ENCODE results near the gene RBM44. TPM values are rescaled to one million over a fixed set of nuclear protein-coding genes. Genes with fewer than 3 reads are reported as not detected.
A peak's percentile ranks its signal among the peaks of the same experiment; 100 is the strongest.

Gene RBM44
- total and polyA plus RNA-seq, 12 donors = 0.13 to 0.83 (median 0.32) TPM

DNA sequence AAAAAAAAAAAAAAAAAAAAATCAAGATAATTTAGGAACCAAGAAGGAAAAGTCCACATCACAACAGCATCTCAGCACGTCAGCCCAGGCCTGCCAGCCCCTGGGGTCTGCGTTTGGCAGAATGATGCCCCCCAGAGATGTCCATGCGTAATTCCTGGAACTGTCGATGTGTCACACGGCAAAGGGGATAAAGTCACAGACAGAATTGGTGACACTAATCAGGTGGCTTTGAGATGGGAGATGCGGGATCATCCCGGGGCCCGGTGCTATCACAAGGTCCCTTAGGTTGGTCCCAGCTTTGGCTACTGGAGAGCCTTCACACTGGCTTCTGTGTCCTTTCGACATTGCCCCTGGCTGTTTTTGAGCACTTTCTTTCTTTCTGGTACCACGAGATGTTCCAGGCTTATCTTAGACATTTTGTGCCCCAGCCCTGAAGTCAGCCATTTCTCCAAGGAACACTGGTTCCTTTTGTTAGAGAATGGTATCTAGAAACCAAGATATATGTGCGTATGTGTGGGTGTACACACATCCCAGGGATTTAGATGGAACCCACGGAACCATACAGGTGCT, 81.5 kb downstream of the RBM44 start:
- WGBS, 2 donors = 94% methylated on average over 12 of the region's 12 CpGs
- H3K9me3 ChIP-seq = peaks cover 0 to 3% (median 0%) of the 10 kb centered on the region in 11 donors
- H3K4me3 ChIP-seq = no peak overlapping the region
- peaks cover under 1 to 42% (median 21%) of the 10 kb centered on the region in 9 donors for H3K4me1 ChIP-seq
- no peak for ATAC-seq
- peaks cover 0 to 12% (median 0%) of the 10 kb centered on the region in 9 donors for H3K36me3 ChIP-seq
- no peak overlapping the region for H3K27ac ChIP-seq
- TF ChIP-seq, protein P1, sequence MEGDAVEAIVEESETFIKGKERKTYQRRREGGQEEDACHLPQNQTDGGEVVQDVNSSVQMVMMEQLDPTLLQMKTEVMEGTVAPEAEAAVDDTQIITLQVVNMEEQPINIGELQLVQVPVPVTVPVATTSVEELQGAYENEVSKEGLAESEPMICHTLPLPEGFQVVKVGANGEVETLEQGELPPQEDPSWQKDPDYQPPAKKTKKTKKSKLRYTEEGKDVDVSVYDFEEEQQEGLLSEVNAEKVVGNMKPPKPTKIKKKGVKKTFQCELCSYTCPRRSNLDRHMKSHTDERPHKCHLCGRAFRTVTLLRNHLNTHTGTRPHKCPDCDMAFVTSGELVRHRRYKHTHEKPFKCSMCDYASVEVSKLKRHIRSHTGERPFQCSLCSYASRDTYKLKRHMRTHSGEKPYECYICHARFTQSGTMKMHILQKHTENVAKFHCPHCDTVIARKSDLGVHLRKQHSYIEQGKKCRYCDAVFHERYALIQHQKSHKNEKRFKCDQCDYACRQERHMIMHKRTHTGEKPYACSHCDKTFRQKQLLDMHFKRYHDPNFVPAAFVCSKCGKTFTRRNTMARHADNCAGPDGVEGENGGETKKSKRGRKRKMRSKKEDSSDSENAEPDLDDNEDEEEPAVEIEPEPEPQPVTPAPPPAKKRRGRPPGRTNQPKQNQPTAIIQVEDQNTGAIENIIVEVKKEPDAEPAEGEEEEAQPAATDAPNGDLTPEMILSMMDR (IDR thresholded peaks at IDR 0.05) = no peak
- no peaks in the 10 kb centered on the region for H3K27me3 ChIP-seq
- DNase-seq = no peak
- intact Hi-C loops (cut with DNase I) = loop anchor here in 1 of 10 donors (5.0 kb wide), 1 partner anchor 1647 kb away; no protein-coding TSS in a partner anchor

DNA sequence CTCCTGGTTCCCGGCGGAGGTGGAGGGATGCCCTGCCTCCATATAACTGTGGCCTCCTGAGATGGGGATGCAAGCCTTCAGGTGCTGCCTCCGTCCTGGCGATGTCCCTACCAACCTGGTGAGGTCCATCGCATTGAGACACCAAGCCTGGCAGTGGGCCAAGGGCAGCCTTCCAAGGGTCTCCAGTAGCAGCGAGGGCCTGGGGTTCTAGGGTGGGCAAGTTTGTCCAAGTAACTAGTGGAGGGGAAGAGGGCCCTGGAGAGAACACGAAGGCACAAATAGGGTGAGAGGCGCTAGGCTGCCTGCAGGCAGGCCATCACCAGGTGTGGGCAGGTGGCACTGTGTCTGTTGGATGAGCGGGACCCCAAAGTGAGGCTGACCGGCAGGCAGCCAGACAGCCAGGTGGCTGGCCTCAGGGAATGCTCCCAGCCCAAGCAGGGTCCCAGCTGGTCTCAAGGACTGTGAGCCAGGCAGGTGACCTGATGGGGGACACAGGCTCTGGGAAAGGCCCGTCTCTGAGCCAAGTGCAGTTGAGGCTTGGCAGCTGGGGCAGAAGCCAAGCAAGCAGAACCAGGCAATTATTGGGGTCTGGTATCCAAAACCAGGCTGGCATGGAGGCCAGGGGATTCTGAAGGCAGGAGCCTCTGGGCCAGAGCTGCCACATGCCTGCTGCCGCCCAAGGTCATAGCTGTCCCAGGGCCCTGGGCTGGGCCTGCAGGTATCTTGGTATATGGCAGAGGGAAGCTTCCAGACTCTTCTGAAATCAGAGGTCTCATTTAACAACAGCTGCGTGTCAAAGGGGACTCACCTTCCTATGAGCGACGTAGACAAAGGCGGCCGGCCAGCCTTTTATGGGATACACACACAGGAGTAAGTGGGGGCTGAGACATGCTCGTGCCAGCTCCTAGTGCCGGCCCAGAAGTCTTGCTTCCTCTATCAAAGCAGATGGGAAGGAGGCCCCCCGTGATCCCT, 84.2 kb downstream of the RBM44 start:
- Histone ChIP-seq H3K4me3 (no peak overlapping the region), H3K36me3 (peaks cover 0 to 12% (median 0%) of the 10 kb centered on the region in 9 donors), H3K27ac (peak overlapping the region in 8 of 10 donors; percentile 57 to 75 (median 64)), H3K9me3 (peaks cover 0 to 3% (median 0%) of the 10 kb centered on the region in 11 donors), H3K27me3 (no peaks in the 10 kb centered on the region), H3K4me1 (peaks cover 10 to 48% (median 24%) of the 10 kb centered on the region in 9 donors)
- TF ChIP-seq, protein P1 (IDR thresholded peaks at IDR 0.05) = no peak
- no peak for DNase-seq
- intact Hi-C loops (cut with DNase I) = no loop called here
- no peak for ATAC-seq
- 74 to 86% methylated on average over 20 of the region's 20 CpGs for WGBS, 2 donors

DNA sequence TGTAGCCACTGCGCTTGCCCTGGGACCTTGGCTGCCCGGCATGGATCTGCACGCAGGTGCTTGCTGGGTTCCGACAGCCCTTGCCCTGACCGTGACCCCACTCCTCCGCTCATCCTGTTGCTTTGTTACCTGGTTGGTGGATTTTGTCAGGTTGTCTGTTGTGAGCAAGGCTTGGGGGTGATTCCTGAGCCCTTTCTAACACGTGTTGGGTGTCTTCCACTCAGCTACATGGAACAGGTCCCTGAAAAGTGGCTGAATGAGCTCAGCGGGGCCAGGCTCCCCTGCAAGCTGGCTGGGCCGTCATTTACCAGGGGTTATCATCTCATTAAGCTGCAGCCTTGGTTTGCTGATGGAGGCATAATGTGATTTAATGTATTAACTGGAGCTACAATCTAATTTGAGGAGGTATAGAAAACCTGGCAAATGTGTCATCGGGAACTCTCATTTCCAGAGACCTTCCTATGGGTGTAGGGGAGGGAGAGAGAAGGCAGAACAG, 85.4 kb downstream of the RBM44 start:
- ATAC-seq (no peak), DNase-seq (no peak)
- Histone ChIP-seq H3K4me1 (peaks cover 10 to 50% (median 33%) of the 10 kb centered on the region in 9 donors), H3K27me3 (no peaks in the 10 kb centered on the region), H3K4me3 (no peak overlapping the region), H3K9me3 (peaks cover 0 to 3% (median 0%) of the 10 kb centered on the region in 11 donors), H3K36me3 (peaks cover 0 to 12% (median 0%) of the 10 kb centered on the region in 9 donors), H3K27ac (peak overlapping the region in 5 of 10 donors; percentile 70 to 97 (median 90))
- intact Hi-C loops (cut with DNase I) = no loop called here
- 88% methylated on average over 10 of the region's 10 CpGs for WGBS, 2 donors
- TF ChIP-seq, protein P1 (IDR thresholded peaks at IDR 0.05) = no peak

DNA sequence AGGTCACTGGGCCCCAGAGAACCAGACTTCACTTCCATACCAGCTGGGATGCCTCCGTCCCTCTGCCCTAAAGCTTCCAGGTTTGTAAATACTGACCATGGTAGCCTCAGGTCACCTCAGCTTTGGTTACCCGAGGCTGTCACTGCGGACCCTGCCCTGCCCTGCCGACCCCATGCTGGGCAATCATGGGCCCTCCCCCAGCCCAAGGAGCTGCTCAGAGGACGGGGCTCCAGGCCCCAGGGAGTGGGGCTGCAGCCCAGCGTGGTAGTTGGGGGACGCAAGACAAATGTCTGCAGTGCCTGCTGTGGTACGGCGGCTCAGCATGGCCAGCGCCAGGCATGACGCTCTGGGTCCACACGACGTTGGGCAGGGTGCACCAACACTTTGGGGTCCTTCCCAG, 86.1 kb downstream of the RBM44 start:
- Histone ChIP-seq H3K9me3 (peaks cover 0 to 3% (median 0%) of the 10 kb centered on the region in 11 donors), H3K27ac (peak overlapping the region in 9 of 10 donors; percentile 80 to 97 (median 89))
- WGBS, 2 donors = 74 to 79% methylated on average over 13 of the region's 13 CpGs

More for the DNA sequence above, 86.1 kb downstream of the RBM44 start:
- intact Hi-C loops (cut with DNase I) = no loop called here
- peaks cover 0 to 12% (median 0%) of the 10 kb centered on the region in 9 donors for H3K36me3 ChIP-seq
- H3K4me1 ChIP-seq = peaks cover 10 to 49% (median 33%) of the 10 kb centered on the region in 9 donors
- ATAC-seq (no peak), DNase-seq (no peak)
- TF ChIP-seq, protein P1 (IDR thresholded peaks at IDR 0.05) = no peak
- H3K4me3 ChIP-seq = no peak overlapping the region
- H3K27me3 ChIP-seq = no peaks in the 10 kb centered on the region

Measured in heart right ventricle (tissue), 16 donors.